Middle frontal gyrus (tissue), 1 donor: ENCODE results near the gene DYNLT2B.
"Not testable (repeated sequence)": the region's sequence is repeated elsewhere in the genome, so short reads cannot be mapped to it uniquely, and the experiment has no call there.

ENCODE experiments used
- DNase-seq: peaks from one replicate; pipeline ENCODE4 v3.0.0-alpha.2; 2015; ENCODE audit warnings: low spot score; ENCODE audit errors: extremely low spot score

DYNLT2B gene

GRCh38 chr3:196317687-196318467, at the start of gene DYNLT2B:
TSS of gene DYNLT2B (minus strand) at chr3:196318240. CDS start at chr3:196318152, 88 bp downstream.
- peak; percentile 82 for DNase-seq

GRCh38 chr3:196365736-196366135, 47.7 kb upstream of the DYNLT2B start:
- no peak for DNase-seq

GRCh38 chr3:196360586-196360985, 42.5 kb upstream of the DYNLT2B start:
- DNase-seq = no peak

DNA sequence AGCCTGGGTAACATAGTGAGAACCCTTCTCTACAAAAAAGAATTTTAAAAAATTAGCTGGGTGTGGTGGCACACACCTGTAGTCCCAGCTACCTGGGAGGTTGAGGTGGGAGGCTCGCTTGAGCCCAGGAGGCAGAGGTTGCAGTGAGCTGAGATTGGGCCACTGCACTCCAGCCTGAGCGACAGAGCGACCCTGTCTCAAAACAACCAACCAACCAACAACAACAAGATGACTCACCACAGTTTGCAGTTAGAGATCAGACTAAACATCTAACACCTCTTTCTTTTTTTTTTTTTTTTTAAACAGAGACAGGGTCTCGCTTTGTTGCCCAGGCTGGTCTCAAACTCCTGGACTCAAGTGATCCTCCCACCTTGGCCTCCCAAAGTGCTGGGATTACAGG, 40.5 kb upstream of the DYNLT2B start:
- DNase-seq = not testable (repeated sequence)

GRCh38 chr3:196357905-196358304, 39.9 kb upstream of the DYNLT2B start:
- DNase-seq = no peak

GRCh38 chr3:196356556-196356955, 38.5 kb upstream of the DYNLT2B start:
- no peak for DNase-seq

DNA sequence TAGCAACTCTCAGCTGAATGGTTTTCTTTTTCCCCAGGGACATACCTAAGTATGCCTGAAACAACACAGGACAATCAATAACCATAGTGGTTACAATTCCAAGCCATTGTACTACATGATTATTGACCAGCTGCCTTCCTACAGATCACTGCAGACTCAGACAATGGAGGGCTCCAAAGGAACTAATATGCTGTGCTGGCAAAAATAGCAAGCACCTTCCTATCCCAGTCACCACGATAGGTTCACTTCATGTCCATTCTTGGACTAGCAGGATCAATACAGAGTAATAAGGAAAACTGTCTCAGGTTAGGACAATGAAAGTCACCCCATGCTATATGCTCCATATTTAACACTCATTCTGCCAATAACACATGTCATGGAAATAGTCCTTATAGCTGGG, 37.6 kb upstream of the DYNLT2B start:
- no peak for DNase-seq

DNA sequence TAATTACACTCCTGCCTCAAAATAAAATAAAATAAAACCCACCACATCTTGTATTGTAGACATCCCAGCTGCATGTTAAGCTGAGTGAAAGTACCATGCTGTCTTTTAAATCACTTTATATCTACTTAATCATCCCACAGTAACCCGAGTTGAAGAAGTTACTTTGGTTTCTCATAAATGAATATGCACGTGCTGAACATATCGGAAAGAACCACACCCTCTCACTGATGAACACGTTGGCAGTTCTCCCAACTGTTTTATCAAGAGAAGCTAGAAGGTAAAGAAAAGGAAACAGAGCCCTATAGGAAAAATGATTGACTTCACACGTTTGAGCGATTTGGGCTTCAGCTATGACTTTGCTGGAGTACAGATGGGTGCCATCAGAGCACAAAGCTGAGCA, 36.1 kb upstream of the DYNLT2B start:
- no peak for DNase-seq

GRCh38 chr3:196351541-196351940, 33.5 kb upstream of the DYNLT2B start:
- no peak for DNase-seq

- DNase-seq = no peak
Measured at GRCh38 chr3:196350067-196350466, 32.0 kb upstream of the DYNLT2B start.

DNA sequence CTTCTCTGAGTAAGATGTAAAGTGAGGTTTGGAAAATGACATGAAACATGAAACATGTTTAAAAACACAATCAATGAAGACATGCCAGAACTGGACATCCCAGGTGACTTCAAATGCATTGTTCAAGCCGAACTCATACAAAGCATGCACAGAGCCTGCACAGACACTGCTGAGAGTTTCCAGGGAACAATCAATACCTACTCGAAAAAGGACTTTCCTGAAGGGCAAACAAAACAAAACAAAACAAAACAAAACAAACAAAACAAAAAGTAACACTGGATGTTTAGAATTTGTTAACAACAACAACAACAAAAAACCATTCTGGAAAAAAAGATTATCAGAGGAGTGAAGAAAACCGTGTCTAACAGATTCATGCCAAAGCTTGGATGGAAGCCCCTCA, 30.7 kb upstream of the DYNLT2B start:
- DNase-seq = no peak

DNA sequence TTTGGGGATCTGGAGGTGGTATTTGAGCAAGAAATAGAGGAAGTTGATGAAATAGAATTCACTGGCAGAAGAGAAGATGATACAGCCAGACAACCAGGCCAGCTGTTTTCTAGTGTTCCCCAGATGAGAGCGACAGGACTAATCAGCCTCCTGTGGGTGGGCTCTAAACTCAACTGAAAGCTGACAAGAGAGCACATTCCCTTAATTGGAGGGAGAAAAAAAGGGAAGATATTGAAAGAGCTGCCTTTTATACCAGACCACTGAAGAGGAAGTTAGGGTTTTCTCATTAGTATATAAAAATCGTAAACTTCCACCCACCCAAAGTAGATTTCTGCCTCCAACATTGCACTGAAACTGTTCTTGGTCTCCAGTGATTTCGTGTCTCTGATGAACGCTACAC, 26.6 kb upstream of the DYNLT2B start:
- no peak for DNase-seq

- DNase-seq = not testable (repeated sequence)
Measured at GRCh38 chr3:196343917-196344316, 25.9 kb upstream of the DYNLT2B start.

DNA sequence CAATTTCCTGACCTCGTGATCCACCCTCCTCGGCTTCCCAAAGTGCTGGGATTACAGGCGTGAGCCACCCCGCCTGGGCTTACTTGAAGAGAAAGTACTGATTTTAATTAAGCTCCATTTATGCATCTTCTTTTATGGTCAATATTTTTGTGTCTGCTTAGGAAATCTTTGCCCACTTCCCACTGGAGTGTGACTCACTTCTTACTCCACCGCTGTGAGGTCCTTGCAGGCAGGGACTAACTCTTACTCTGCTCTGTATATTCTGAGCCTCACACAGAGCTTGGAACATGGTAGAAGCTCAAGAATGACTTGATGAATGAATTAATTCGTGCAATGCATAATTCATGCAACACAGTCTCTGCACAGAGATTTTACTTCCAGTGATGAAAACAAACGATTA, 23.1 kb upstream of the DYNLT2B start:
- DNase-seq = no peak

GRCh38 chr3:196340466-196340865, 22.4 kb upstream of the DYNLT2B start:
- DNase-seq = no peak

GRCh38 chr3:196339493-196340254, 21.6 kb upstream of the DYNLT2B start:
- no peak for DNase-seq

GRCh38 chr3:196339044-196339443, 21.0 kb upstream of the DYNLT2B start:
- no peak for DNase-seq

GRCh38 chr3:196336319-196337145, 18.5 kb upstream of the DYNLT2B start:
- no peak for DNase-seq

DNA sequence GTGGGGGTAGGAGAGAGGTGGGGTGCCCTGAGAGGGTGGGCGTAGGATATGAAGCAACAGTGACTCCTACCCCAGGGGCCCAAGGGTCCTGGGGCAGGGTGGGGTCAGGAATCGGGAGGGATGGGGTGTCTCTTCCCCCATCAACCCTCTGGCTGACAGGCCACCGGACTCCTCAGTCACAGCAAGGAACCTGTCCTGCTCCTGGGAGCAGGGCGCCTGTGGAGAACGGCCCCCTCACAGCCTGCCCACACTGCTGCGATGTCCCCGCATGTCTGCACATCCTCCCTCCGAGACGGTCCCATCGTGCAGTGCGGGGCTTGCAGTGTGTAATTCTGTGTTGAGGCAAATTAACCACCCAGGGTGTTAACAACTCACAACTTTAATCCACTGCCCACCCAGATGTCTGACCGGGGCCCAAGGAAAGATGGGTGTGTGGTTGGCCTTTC, 17.5 kb upstream of the DYNLT2B start:
- DNase-seq = no peak

DNA sequence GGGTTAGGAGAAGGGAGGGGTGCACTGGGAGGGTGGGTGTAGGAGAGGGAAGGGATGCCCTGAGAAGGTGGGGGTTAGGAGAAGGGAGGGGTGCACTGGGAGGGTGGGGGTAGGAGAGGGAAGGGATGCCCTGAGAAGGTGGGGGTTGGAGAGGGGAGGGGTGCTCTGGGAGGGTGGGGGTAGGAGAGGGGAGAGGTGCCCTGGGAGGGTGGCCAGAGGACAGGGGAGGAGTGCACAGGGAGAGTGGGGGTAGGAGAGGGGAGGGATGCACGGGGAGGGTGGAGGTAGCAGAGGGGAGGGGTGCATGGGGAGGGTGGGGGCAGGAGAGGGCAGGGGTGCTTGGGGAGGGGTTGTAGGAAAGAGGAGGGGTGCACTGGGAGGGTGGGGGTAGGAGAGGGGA, 16.9 kb upstream of the DYNLT2B start:
- no peak for DNase-seq

DNA sequence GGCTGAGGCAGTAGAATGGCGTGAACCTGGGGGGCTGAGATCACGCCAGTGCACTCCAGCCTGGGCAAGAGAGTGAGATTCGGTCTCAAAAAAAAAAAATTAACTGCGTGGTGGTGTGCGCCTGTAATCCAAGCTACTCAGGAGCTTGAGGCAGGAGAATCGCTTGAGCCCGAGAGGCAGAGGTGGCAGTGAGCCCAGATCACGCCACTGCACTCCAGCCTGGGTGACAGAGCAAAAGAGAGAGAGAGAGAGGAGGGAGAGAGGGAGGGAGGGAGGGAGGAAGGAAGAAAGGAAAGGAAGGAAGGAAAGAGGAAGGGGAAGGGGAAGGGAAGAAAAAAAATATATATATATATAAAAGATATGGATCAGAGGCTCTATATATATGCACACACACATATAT, 14.1 kb upstream of the DYNLT2B start:
- no peak for DNase-seq

DNA sequence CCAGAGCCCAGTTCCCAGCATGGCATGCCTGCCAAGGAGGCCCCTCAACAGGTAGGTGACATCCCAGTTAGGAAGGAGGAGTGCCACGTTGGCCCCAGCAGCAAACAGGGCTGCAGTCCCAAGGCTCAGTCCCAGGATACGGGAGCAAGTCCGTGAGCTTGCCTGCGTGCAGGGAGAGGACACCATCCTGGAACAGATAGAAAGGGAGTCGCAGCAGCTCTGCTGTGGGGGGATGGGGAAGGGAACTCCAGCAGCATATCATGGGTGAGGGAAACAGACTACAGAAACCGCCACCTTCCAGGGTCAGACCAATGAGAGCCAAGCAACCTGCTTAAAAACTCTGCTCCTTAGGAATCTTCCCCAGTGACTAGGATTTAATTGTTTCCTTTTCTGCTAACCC, 9.4 kb upstream of the DYNLT2B start:
- no peak for DNase-seq
